Uterus (tissue), 4 donors: ENCODE data around the gene SPTB. TPM values are rescaled to one million over a fixed set of nuclear protein-coding genes. Genes with fewer than 3 reads are reported as not detected.

Source experiments
- DNase-seq, 2 donors: peaks; one replicate each; pipeline ENCODE4 v3.0.0-alpha.2; 2019 to 2020
- H3K27ac ChIP-seq, 2 donors: fragments of 200-600 bp; sonication (generic); 1 replicate in 1 of 2; 2 replicates in 1 of 2; pipeline ENCODE4 v1.5.1; 2016 to 2018
- H3K27me3 ChIP-seq, 2 donors: fragments of 200-600 bp; sonication (generic); one replicate each; pipeline ENCODE4 v1.5.1; 2018 to 2019; ENCODE audit warnings: control low read depth in 1 of 2
- H3K36me3 ChIP-seq, 2 donors: fragments of 200-600 bp; sonication (generic); one replicate each; pipeline ENCODE4 v1.5.1; 2019; ENCODE audit warnings: control low read depth in 1 of 2
- H3K4me1 ChIP-seq, 2 donors: fragments of 200-600 bp; sonication (generic); one replicate each; pipeline ENCODE4 v1.5.1; 2018 to 2019; ENCODE audit warnings: control low read depth in 1 of 2
- H3K4me3 ChIP-seq, 2 donors: fragments of 200-600 bp; sonication (generic); 1 replicate in 1 of 2; 2 replicates in 1 of 2; pipeline ENCODE4 v1.5.1; 2018 to 2019; ENCODE audit warnings: mild to moderate bottlenecking in 1 of 2
- H3K9me3 ChIP-seq, 2 donors: fragments of 200-600 bp; sonication (generic); one replicate each; pipeline ENCODE4 v1.5.1; 2019; ENCODE audit warnings: control low read depth in 1 of 2
- CTCF ChIP-seq, 4 experiments: fragments of 200-600 bp in 2 of 4; fragments of 450-650 bp in 2 of 4; sonication (generic) in 2 of 4; IDR thresholded peaks; one replicate each; pipeline ENCODE4 v1.5.1; 2016 to 2019; ENCODE audit warnings: antibody characterized with exemption in 4 of 4, mild to moderate bottlenecking in 2 of 4, moderate library complexity in 1 of 4
- POLR2A ChIP-seq, 2 donors: fragments of 450-650 bp; IDR thresholded peaks; one replicate each; pipeline ENCODE4 v1.6.1; 2016; ENCODE audit warnings: antibody characterized with exemption in 2 of 2, mild to moderate bottlenecking in 1 of 2, moderate library complexity in 1 of 2
- intact Hi-C: fragments of 100-400 bp; cut with DNase I; formaldehyde crosslinking; loops from one replicate; pipeline ENCODE4 v1.15.1; 2023; ENCODE audit warnings: low total_unique reads
- total RNA-seq, 4 donors: library from RNA; depleted of rRNA in 3 of 4; stranded (reverse); fragments of >200 nt in 3 of 4; gene quantifications; one replicate each; pipeline versions ENCODE4 v1.1.0 to v1.2.4, GENCODE V29; 2014 to 2023
- donor health status: DM: yes; HTN: yes; CAD: no.

The SPTB gene
- total RNA-seq, result 1 to 10 TPM in 3 of 4 donors, not detected in 1; 1.0 to 5.4 (median 4.6) TPM

GRCh38 chr14:64879635-64880220, at the start of gene SPTB:
Gene SPTB (minus strand): TSS chr14:64879907. CDS start chr14:64823094, 56,813 bp downstream.
- peak; percentile 16 to 17 for DNase-seq
- TF ChIP-seq POLR2A (IDR thresholded peaks at IDR 0.05) (no peak), CTCF (IDR thresholded peaks at IDR 0.05) (no peak)
- Histone ChIP-seq H3K27ac (no peak within 1 kb of the TSS), H3K4me1 (no peaks in the 10 kb centered on the region), H3K4me3 (peak within 1 kb of the TSS; percentile 30 to 37), H3K36me3 (no peaks in the 10 kb centered on the region), H3K9me3 (no peaks in the 10 kb centered on the region), H3K27me3 (no peaks in the 10 kb centered on the region)
- intact Hi-C loops, result no loop called here

GRCh38 chr14:64929014-64929359, 49.3 kb upstream of the SPTB start:
- Histone ChIP-seq H3K36me3 (no peaks in the 10 kb centered on the region), H3K9me3 (no peaks in the 10 kb centered on the region), H3K4me3 (no peak overlapping the region), H3K4me1 (no peaks in the 10 kb centered on the region), H3K27me3 (no peaks in the 10 kb centered on the region), H3K27ac (peak overlapping the region in 1 of 2 donors; percentile 9)
- DNase-seq, result no peak
- intact Hi-C loops, result no loop called here
- TF ChIP-seq POLR2A (IDR thresholded peaks at IDR 0.05) (no peak), CTCF (IDR thresholded peaks at IDR 0.05) (no peak)

- Histone ChIP-seq H3K9me3 (no peaks in the 10 kb centered on the region), H3K36me3 (no peaks in the 10 kb centered on the region), H3K4me1 (no peaks in the 10 kb centered on the region), H3K4me3 (no peak overlapping the region), H3K27me3 (no peaks in the 10 kb centered on the region), H3K27ac (peak overlapping the region in 1 of 2 donors; percentile 9)
- intact Hi-C loops, result no loop called here
- TF ChIP-seq POLR2A (IDR thresholded peaks at IDR 0.05) (no peak), CTCF (IDR thresholded peaks at IDR 0.05) (no peak)
- no peak for DNase-seq
Observed at GRCh38 chr14:64928239-64929013, 48.7 kb upstream of the SPTB start.

GRCh38 chr14:64927031-64927430, 47.3 kb upstream of the SPTB start:
- H3K36me3 ChIP-seq, result no peaks in the 10 kb centered on the region
- no peaks in the 10 kb centered on the region for H3K9me3 ChIP-seq
- H3K4me1 ChIP-seq, result no peaks in the 10 kb centered on the region
- TF ChIP-seq CTCF (IDR thresholded peaks at IDR 0.05) (no peak), POLR2A (IDR thresholded peaks at IDR 0.05) (no peak)
- H3K27ac ChIP-seq, result no peak overlapping the region
- H3K27me3 ChIP-seq, result no peaks in the 10 kb centered on the region
- H3K4me3 ChIP-seq, result no peak overlapping the region
- intact Hi-C loops, result no loop called here
- DNase-seq, result no peak

- Histone ChIP-seq H3K27ac (no peak overlapping the region), H3K4me1 (no peaks in the 10 kb centered on the region), H3K4me3 (no peak overlapping the region), H3K27me3 (no peaks in the 10 kb centered on the region), H3K36me3 (no peaks in the 10 kb centered on the region), H3K9me3 (no peaks in the 10 kb centered on the region)
- intact Hi-C loops, result no loop called here
- TF ChIP-seq CTCF (IDR thresholded peaks at IDR 0.05) (no peak), POLR2A (IDR thresholded peaks at IDR 0.05) (no peak)
- no peak for DNase-seq
Observed at GRCh38 chr14:64926398-64926995, 46.8 kb upstream of the SPTB start.
